Liver (tissue), 9 donors: ENCODE measurements around the gene DHPS. TPM values are rescaled to one million over a fixed set of nuclear protein-coding genes. Genes with fewer than 3 reads are reported as not detected.

Source experiments
- DNase-seq: peaks from one replicate; pipeline ENCODE4 v3.0.0-alpha.2; 2017; ENCODE audit warnings: low spot score
- H3K27ac ChIP-seq, 2 donors: one replicate each; pipeline ENCODE4 v1.7.0; 2013; ENCODE audit warnings: inconsistent platforms in 2 of 2, low read length in 2 of 2, control low read depth in 1 of 2, low read depth in 1 of 2, mild to moderate bottlenecking in 1 of 2
- H3K27me3 ChIP-seq, 4 donors: one replicate each; pipeline versions ENCODE4 v1.6.1 to v1.7.0; 2013; ENCODE audit warnings: low read length in 3 of 4, inconsistent platforms in 1 of 4, mild to moderate bottlenecking in 1 of 4, moderate library complexity in 1 of 4; ENCODE audit not compliant: control insufficient read depth in 4 of 4, insufficient read depth in 4 of 4
- H3K36me3 ChIP-seq, 4 donors: one replicate each; pipeline versions ENCODE4 v1.6.1 to v1.7.0; 2013; ENCODE audit warnings: low read length in 3 of 4, mild to moderate bottlenecking in 3 of 4, low read depth in 1 of 4, moderate library complexity in 1 of 4; ENCODE audit not compliant: control insufficient read depth in 4 of 4, insufficient read depth in 3 of 4
- H3K4me1 ChIP-seq, 4 donors: one replicate each; pipeline versions ENCODE4 v1.6.1 to v1.7.0; 2013; ENCODE audit warnings: low read length in 3 of 4, mild to moderate bottlenecking in 3 of 4, moderate library complexity in 1 of 4; ENCODE audit not compliant: control insufficient read depth in 4 of 4, insufficient read depth in 4 of 4
- H3K4me3 ChIP-seq, 3 donors: one replicate each; pipeline versions ENCODE4 v1.6.1 to v1.7.0; 2013; ENCODE audit warnings: low read length in 3 of 3, control low read depth in 1 of 3, low read depth in 1 of 3, mild to moderate bottlenecking in 1 of 3
- H3K9ac ChIP-seq, 2 donors: one replicate each; pipeline ENCODE4 v1.7.0; 2013; ENCODE audit warnings: low read length in 2 of 2, mild to moderate bottlenecking in 2 of 2, moderate library complexity in 2 of 2, control low read depth in 1 of 2, low read depth in 1 of 2
- H3K9me3 ChIP-seq, 4 donors: one replicate each; pipeline versions ENCODE4 v1.6.1 to v1.7.0; 2013; ENCODE audit warnings: low read length in 3 of 4; ENCODE audit not compliant: control insufficient read depth in 4 of 4
- EGR1 ChIP-seq, 2 donors: IDR thresholded peaks; 2 replicates each; pipeline ENCODE4 v1.6.1; 2016 to 2018; ENCODE audit warnings: antibody characterized with exemption in 2 of 2, low read depth in 2 of 2
- FOXA1 ChIP-seq: IDR thresholded peaks from 2 replicates; pipeline ENCODE4 v1.6.1; 2016; ENCODE audit warnings: antibody characterized with exemption
- FOXA2 ChIP-seq: IDR thresholded peaks from 2 replicates; pipeline ENCODE4 v1.6.1; 2016; ENCODE audit warnings: antibody characterized with exemption
- GABPA ChIP-seq, 2 donors: IDR thresholded peaks in 1 of 2; conservative IDR thresholded peaks in 1 of 2; 2 replicates each; pipeline ENCODE4 v1.6.1; 2016; ENCODE audit warnings: antibody characterized with exemption in 2 of 2, mild to moderate bottlenecking in 1 of 2, moderate library complexity in 1 of 2
- HNF4A ChIP-seq, 2 donors: conservative IDR thresholded peaks; 2 replicates each; pipeline ENCODE4 v1.6.1; 2016; ENCODE audit warnings: antibody characterized with exemption in 2 of 2, mild to moderate bottlenecking in 2 of 2
- HNF4G ChIP-seq: IDR thresholded peaks from 2 replicates; pipeline ENCODE4 v1.6.1; 2016; ENCODE audit warnings: antibody characterized with exemption
- JUND ChIP-seq, 2 donors: IDR thresholded peaks; 2 replicates each; pipeline ENCODE4 v1.6.1; 2016; ENCODE audit warnings: antibody characterized with exemption in 2 of 2
- NR2F2 ChIP-seq: IDR thresholded peaks from 2 replicates; pipeline ENCODE4 v1.6.1; 2016; ENCODE audit warnings: antibody characterized with exemption
- RAD21 ChIP-seq, 2 donors: IDR thresholded peaks; 2 replicates each; pipeline ENCODE4 v1.6.1; 2016; ENCODE audit warnings: antibody characterized with exemption in 2 of 2, mild to moderate bottlenecking in 2 of 2
- RXRA ChIP-seq, 2 donors: IDR thresholded peaks; 2 replicates each; pipeline ENCODE4 v1.6.1; 2017 to 2018; ENCODE audit warnings: antibody characterized with exemption in 2 of 2, mild to moderate bottlenecking in 1 of 2
- SP1 ChIP-seq: IDR thresholded peaks from 2 replicates; pipeline ENCODE4 v1.6.1; 2018; ENCODE audit warnings: antibody characterized with exemption, mild to moderate bottlenecking
- TAF1 ChIP-seq: conservative IDR thresholded peaks from 2 replicates; pipeline ENCODE4 v1.6.1; 2016; ENCODE audit warnings: antibody characterized with exemption, mild to moderate bottlenecking
- YY1 ChIP-seq: IDR thresholded peaks from 2 replicates; pipeline ENCODE4 v1.6.1; 2016; ENCODE audit warnings: antibody characterized with exemption, mild to moderate bottlenecking
- WGBS: extraction: QIAGEN DNeasy Blood & Tissue Kit; methylation state at CpG from one replicate; pipeline ENCODE4 v1.1.7; 2013; 5-methylcytosine and 5-hydroxymethylcytosine counted together
- polyA plus RNA-seq, 2 donors: library from polyadenylated mRNA; stranded (reverse) in 1 of 2; unstranded in 1 of 2; fragments of 200-250 nt in 1 of 2; fragments of >200 nt in 1 of 2; fragmentation: Nextera tagmentation in 1 of 2; extraction: Ambion mirVana in 1 of 2; gene quantifications; one replicate each; pipeline versions ENCODE4 v1.2.1 to v1.2.3, GENCODE V29; 2013 to 2015
- total RNA-seq, 2 donors: library from RNA; depleted of rRNA; stranded (reverse); fragments of >200 nt; gene quantifications; one replicate each; pipeline ENCODE4 v1.2.3, GENCODE V29; 2014
- TF ChIP-seq, protein P1 (sequence below): IDR thresholded peaks from 2 replicates; pipeline ENCODE4 v1.6.1; 2016; ENCODE audit warnings: antibody characterized with exemption
- TF ChIP-seq, protein P2 (sequence below): IDR thresholded peaks from 2 replicates; pipeline ENCODE4 v1.6.1; 2016; ENCODE audit warnings: antibody characterized with exemption
- TF ChIP-seq, protein P3 (sequence below): IDR thresholded peaks from 2 replicates; pipeline ENCODE4 v1.6.1; 2016; ENCODE audit warnings: antibody characterized with exemption
- TF ChIP-seq, protein P4 (sequence below): fragments of 150-350 bp; IDR thresholded peaks from 2 replicates; pipeline ENCODE4 v1.5.1; 2017; ENCODE audit warnings: improper control_type of control experiment, low read depth, low read length; ENCODE audit not compliant: missing input control
- TF ChIP-seq, protein P5 (sequence below): IDR thresholded peaks from 2 replicates; pipeline ENCODE4 v1.6.1; 2016; ENCODE audit warnings: antibody characterized with exemption, mild to moderate bottlenecking
- donor health status: healthy.
- donor health status: healthy.
- donor health status: healthy.
- donor health status: healthy.
- donor health status: healthy.

DHPS gene
- total and polyA plus RNA-seq, 4 donors: 29.1 to 53.9 (median 42.6) TPM

DNA sequence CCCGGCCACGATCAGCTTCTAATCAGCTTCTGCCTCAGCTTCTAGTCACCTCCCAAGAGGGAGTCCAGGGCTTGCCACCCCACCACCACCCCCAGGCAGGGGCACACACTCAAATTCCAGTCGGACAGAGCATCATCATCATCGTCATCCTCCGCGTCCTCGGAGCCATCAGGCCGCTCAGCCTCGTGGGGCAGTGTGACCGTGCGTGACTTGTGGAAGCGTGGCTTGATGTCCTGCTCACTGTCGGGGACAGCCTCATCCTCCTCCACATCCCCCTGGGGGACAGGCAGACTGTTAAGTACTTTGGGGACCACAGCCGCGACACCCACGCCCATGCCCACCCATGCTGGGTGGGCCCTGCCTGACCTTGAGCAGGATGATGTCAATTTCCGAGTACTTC lies 29.5 kb upstream of the DHPS start:
- Histone ChIP-seq H3K36me3 (peaks cover 27 to 60% (median 29%) of the 10 kb centered on the region in 4 donors), H3K4me3 (no peak overlapping the region), H3K9me3 (no peaks in the 10 kb centered on the region), H3K27me3 (no peaks in the 10 kb centered on the region), H3K27ac (no peak overlapping the region), H3K9ac (no peak overlapping the region), H3K4me1 (peaks cover 2 to 9% (median 8%) of the 10 kb centered on the region in 4 donors)
- WGBS: 97% methylated on average over 17 of the region's 17 CpGs
- TF ChIP-seq, protein P1, sequence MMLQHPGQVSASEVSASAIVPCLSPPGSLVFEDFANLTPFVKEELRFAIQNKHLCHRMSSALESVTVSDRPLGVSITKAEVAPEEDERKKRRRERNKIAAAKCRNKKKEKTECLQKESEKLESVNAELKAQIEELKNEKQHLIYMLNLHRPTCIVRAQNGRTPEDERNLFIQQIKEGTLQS: no peak
- TF ChIP-seq JUND (IDR thresholded peaks at IDR 0.05): no peak
- no peak for TF ChIP-seq HNF4G
- no peak for TF ChIP-seq FOXA1
- TF ChIP-seq RXRA (IDR thresholded peaks at IDR 0.05): no peak
- no peak for DNase-seq

DNA sequence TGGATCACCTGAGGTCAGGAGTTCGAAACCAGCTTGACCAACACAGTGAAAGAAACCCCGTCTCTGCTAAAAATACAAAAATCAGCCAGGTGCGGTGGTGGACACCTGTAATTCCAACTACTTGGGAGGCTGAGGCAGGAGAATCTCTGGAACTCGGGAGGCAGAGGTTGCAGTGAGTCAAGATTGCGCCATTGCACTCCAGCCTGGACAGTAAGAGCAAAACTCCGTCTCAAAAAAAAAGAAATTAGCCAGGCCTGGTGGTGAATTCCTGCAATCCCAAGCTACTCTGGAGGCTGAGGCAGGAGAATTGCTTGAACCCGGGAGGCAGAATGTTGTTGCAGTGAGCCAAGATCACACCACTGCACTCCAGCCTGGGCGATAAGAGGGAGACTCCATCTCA lies 27.0 kb upstream of the DHPS start:
- no peak for DNase-seq
- Histone ChIP-seq H3K27ac (no peak overlapping the region), H3K4me3 (no peak overlapping the region), H3K36me3 (peaks cover 30 to 65% (median 35%) of the 10 kb centered on the region in 4 donors), H3K27me3 (no peaks in the 10 kb centered on the region), H3K4me1 (no peaks in the 10 kb centered on the region), H3K9ac (no peak overlapping the region), H3K9me3 (no peaks in the 10 kb centered on the region)
- no peak for TF ChIP-seq EGR1 (IDR thresholded peaks at IDR 0.05; ENCODE audit: low read depth in 2 of 2)
- TF ChIP-seq, protein P2, sequence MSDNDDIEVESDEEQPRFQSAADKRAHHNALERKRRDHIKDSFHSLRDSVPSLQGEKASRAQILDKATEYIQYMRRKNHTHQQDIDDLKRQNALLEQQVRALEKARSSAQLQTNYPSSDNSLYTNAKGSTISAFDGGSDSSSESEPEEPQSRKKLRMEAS: no peak
- no peak for TF ChIP-seq FOXA2
- TF ChIP-seq SP1: no peak
- TF ChIP-seq, protein P3, sequence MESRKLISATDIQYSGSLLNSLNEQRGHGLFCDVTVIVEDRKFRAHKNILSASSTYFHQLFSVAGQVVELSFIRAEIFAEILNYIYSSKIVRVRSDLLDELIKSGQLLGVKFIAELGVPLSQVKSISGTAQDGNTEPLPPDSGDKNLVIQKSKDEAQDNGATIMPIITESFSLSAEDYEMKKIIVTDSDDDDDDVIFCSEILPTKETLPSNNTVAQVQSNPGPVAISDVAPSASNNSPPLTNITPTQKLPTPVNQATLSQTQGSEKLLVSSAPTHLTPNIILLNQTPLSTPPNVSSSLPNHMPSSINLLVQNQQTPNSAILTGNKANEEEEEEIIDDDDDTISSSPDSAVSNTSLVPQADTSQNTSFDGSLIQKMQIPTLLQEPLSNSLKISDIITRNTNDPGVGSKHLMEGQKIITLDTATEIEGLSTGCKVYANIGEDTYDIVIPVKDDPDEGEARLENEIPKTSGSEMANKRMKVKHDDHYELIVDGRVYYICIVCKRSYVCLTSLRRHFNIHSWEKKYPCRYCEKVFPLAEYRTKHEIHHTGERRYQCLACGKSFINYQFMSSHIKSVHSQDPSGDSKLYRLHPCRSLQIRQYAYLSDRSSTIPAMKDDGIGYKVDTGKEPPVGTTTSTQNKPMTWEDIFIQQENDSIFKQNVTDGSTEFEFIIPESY: no peak
- TF ChIP-seq, protein P1: no peak
- TF ChIP-seq HNF4A (conservative IDR thresholded peaks at IDR 0.05): no peak
- TF ChIP-seq, protein P4, sequence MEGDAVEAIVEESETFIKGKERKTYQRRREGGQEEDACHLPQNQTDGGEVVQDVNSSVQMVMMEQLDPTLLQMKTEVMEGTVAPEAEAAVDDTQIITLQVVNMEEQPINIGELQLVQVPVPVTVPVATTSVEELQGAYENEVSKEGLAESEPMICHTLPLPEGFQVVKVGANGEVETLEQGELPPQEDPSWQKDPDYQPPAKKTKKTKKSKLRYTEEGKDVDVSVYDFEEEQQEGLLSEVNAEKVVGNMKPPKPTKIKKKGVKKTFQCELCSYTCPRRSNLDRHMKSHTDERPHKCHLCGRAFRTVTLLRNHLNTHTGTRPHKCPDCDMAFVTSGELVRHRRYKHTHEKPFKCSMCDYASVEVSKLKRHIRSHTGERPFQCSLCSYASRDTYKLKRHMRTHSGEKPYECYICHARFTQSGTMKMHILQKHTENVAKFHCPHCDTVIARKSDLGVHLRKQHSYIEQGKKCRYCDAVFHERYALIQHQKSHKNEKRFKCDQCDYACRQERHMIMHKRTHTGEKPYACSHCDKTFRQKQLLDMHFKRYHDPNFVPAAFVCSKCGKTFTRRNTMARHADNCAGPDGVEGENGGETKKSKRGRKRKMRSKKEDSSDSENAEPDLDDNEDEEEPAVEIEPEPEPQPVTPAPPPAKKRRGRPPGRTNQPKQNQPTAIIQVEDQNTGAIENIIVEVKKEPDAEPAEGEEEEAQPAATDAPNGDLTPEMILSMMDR: no peak
- TF ChIP-seq JUND (IDR thresholded peaks at IDR 0.05): no peak
- no peak for TF ChIP-seq FOXA1
- no peak for TF ChIP-seq RAD21 (IDR thresholded peaks at IDR 0.05)
- TF ChIP-seq HNF4G: no peak
- TF ChIP-seq RXRA (IDR thresholded peaks at IDR 0.05): no peak
- no peak for TF ChIP-seq NR2F2
- no peak for TF ChIP-seq GABPA (IDR thresholded peaks at IDR 0.05 in 1 of 2, conservative IDR thresholded peaks at IDR 0.05 in 1 of 2)
- no peak for TF ChIP-seq TAF1
- TF ChIP-seq, protein P5, sequence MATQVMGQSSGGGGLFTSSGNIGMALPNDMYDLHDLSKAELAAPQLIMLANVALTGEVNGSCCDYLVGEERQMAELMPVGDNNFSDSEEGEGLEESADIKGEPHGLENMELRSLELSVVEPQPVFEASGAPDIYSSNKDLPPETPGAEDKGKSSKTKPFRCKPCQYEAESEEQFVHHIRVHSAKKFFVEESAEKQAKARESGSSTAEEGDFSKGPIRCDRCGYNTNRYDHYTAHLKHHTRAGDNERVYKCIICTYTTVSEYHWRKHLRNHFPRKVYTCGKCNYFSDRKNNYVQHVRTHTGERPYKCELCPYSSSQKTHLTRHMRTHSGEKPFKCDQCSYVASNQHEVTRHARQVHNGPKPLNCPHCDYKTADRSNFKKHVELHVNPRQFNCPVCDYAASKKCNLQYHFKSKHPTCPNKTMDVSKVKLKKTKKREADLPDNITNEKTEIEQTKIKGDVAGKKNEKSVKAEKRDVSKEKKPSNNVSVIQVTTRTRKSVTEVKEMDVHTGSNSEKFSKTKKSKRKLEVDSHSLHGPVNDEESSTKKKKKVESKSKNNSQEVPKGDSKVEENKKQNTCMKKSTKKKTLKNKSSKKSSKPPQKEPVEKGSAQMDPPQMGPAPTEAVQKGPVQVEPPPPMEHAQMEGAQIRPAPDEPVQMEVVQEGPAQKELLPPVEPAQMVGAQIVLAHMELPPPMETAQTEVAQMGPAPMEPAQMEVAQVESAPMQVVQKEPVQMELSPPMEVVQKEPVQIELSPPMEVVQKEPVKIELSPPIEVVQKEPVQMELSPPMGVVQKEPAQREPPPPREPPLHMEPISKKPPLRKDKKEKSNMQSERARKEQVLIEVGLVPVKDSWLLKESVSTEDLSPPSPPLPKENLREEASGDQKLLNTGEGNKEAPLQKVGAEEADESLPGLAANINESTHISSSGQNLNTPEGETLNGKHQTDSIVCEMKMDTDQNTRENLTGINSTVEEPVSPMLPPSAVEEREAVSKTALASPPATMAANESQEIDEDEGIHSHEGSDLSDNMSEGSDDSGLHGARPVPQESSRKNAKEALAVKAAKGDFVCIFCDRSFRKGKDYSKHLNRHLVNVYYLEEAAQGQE: no peak
- no peak for TF ChIP-seq YY1
- WGBS: 97% methylated on average over 8 of the region's 8 CpGs
